Kidney epithelial cell (primary cell): ENCODE data around the gene EFR3B. TPM values are rescaled to one million over a fixed set of nuclear protein-coding genes. Genes with fewer than 3 reads are reported as not detected.

Experiments used
- DNase-seq: peaks from one replicate; pipeline ENCODE4 v3.0.0-alpha.2; 2010; ENCODE audit warnings: low read depth
- H3K27me3 ChIP-seq: 2 replicates; pipeline ENCODE4 v1.6.0; 2011; ENCODE audit warnings: low read length; ENCODE audit not compliant: control insufficient read depth, insufficient read depth
- H3K36me3 ChIP-seq: 2 replicates; pipeline ENCODE4 v1.5.1; 2011; ENCODE audit warnings: low read length; ENCODE audit not compliant: control insufficient read depth, insufficient read depth
- H3K4me3 ChIP-seq: 2 replicates; pipeline ENCODE4 v1.5.1; 2011; ENCODE audit warnings: low read depth, mild to moderate bottlenecking, control low read depth, low read length
- CTCF ChIP-seq: IDR thresholded peaks from 2 replicates; pipeline ENCODE4 v1.5.1; 2011; ENCODE audit warnings: mild to moderate bottlenecking, moderate library complexity, low read length, control low read depth, inconsistent platforms; ENCODE audit not compliant: insufficient read depth, poor library complexity, severe bottlenecking
- total RNA-seq: library from RNA; depleted of rRNA; stranded (reverse); fragments of >200 nt; gene quantifications from 2 replicates; pipeline ENCODE4 v1.2.3, GENCODE V29; 2015

EFR3B gene
- total RNA-seq, 1 donor from 2014 or later: 2.3 TPM

GRCh38 chr2:25066455-25066854 is 24.6 kb downstream of the EFR3B start:
- DNase-seq: no peak
- Histone ChIP-seq H3K27me3 (no peaks in the 10 kb centered on the region), H3K4me3 (no peak overlapping the region), H3K36me3 (no peaks in the 10 kb centered on the region)
- no peak for TF ChIP-seq CTCF

- Histone ChIP-seq H3K4me3 (no peak overlapping the region), H3K36me3 (no peaks in the 10 kb centered on the region), H3K27me3 (no peaks in the 10 kb centered on the region)
- no peak for TF ChIP-seq CTCF
- no peak for DNase-seq
Observed at GRCh38 chr2:25068217-25068616, 26.3 kb downstream of the EFR3B start.

- Histone ChIP-seq H3K27me3 (no peaks in the 10 kb centered on the region), H3K4me3 (no peak overlapping the region), H3K36me3 (no peaks in the 10 kb centered on the region)
- DNase-seq: no peak
- TF ChIP-seq CTCF: no peak
Observed at GRCh38 chr2:25071966-25072365, 30.1 kb downstream of the EFR3B start.

GRCh38 chr2:25072606-25073005 is 30.7 kb downstream of the EFR3B start:
- no peak for TF ChIP-seq CTCF
- Histone ChIP-seq H3K36me3 (no peaks in the 10 kb centered on the region), H3K27me3 (no peaks in the 10 kb centered on the region), H3K4me3 (no peak overlapping the region)
- no peak for DNase-seq

- no peak for TF ChIP-seq CTCF
- Histone ChIP-seq H3K36me3 (no peaks in the 10 kb centered on the region), H3K4me3 (no peak overlapping the region), H3K27me3 (no peaks in the 10 kb centered on the region)
- DNase-seq: no peak
Observed at GRCh38 chr2:25073025-25073424, 31.1 kb downstream of the EFR3B start.

GRCh38 chr2:25073914-25074313 is 32.0 kb downstream of the EFR3B start:
- TF ChIP-seq CTCF: no peak
- DNase-seq: no peak
- Histone ChIP-seq H3K4me3 (no peak overlapping the region), H3K36me3 (no peaks in the 10 kb centered on the region), H3K27me3 (no peaks in the 10 kb centered on the region)
